ENCODE results near the gene TSPYL2.

TSPYL2 gene

DNA sequence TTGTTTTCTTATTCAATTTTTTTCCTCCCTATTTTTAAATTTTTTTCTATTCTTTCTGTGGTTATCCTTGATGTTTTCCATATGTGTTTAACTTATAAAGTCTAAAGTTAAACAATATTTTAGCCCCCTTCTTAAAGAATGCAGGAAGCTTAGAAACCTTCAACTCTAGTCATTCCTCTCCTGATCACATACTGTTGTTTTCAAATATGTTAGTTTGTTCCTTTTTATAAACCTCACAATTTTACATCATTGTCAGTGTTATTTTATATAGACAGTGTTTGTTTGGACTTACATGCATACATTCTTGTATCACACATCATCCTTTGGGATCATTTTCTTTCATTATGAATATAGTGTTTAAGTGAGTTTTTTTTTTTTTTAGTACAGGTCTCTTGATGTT is 43.3 kb downstream of the TSPYL2 start:
- DNase-seq (ENCODE audit: low read depth): no peak

DNA sequence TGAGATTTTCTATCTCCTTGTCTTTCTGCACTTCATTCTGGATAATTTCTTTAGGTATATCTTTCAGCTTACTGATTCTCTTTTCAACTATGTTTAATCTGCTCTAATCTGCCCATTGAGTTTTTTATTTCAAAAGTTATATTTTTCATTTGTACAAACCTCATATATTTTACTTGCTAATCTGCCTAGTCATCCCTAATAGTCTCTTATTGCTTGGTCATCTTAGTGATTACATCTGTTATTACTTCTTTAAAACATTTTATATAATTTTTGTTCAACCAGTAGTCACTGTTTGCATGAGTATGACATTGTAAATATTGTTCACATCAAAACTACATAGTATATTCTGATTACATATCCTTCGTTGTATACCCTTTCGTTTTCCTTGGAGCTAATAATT is 44.2 kb downstream of the TSPYL2 start:
- no peak for DNase-seq (ENCODE audit: low read depth)

GRCh38 chrX:53128097-53128749 is 46.1 kb downstream of the TSPYL2 start:
- peak; percentile 18 for DNase-seq (ENCODE audit: low read depth)

DNA sequence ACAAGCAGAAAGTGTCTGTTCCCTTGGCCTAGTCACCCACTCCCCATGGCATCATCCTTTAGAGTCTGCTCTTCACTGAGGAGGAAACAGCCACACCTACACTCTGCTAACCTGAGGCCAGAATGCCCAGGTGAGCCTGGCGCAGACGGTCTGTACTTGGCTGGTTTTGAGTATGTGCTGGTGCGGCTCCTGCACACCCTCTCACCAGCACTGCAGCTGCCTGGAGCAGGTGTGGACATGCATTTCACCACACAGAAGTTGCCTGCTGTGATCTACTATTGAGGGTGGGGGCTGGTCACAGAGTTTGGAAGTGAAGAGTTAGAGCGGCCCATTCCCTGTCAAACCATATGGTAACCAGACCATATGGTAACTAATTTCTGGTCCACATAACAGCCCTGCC is 51.2 kb downstream of the TSPYL2 start:
- no peak for DNase-seq (ENCODE audit: low read depth)

- no peak for DNase-seq (ENCODE audit: low read depth)
These were observed 53.4 kb downstream of the TSPYL2 start for GRCh38 chrX:53135581-53135980.
